Measurements from ENCODE around the gene TRIO. TPM values are rescaled to one million over a fixed set of nuclear protein-coding genes. Genes with fewer than 3 reads are reported as not detected.

Gene TRIO
- total RNA-seq, 1 donor from 2014 or later = 148 TPM

- H3K27ac ChIP-seq = no peak overlapping the region
- H3K36me3 ChIP-seq = no peaks in the 10 kb centered on the region
- ATAC-seq = no peak
- peaks cover 65% of the 10 kb centered on the region for H3K4me1 ChIP-seq
- no peaks in the 10 kb centered on the region for H3K27me3 ChIP-seq (ENCODE audit: low read depth)
- no peak for DNase-seq
- no peak overlapping the region for H3K4me3 ChIP-seq
- TF ChIP-seq CTCF (IDR thresholded peaks at IDR 0.05) = no peak
- no peaks in the 10 kb centered on the region for H3K9me3 ChIP-seq
- intact Hi-C loops (cut with DNase I) = no loop called here
These were observed 80.2 kb downstream of the TRIO start for GRCh38 chr5:14223372-14223771.

GRCh38 chr5:14225173-14225834 lies 82.2 kb downstream of the TRIO start:
- intact Hi-C loops (cut with DNase I) = no loop called here
- no peak overlapping the region for H3K4me3 ChIP-seq
- no peaks in the 10 kb centered on the region for H3K36me3 ChIP-seq
- TF ChIP-seq CTCF (IDR thresholded peaks at IDR 0.05) = no peak
- H3K27ac ChIP-seq = no peak overlapping the region
- peaks cover 48% of the 10 kb centered on the region for H3K4me1 ChIP-seq
- H3K9me3 ChIP-seq = no peaks in the 10 kb centered on the region
- ATAC-seq (no peak), DNase-seq (no peak)
- H3K27me3 ChIP-seq (ENCODE audit: low read depth) = no peaks in the 10 kb centered on the region

GRCh38 chr5:14226149-14226548 lies 83.0 kb downstream of the TRIO start:
- no peak overlapping the region for H3K4me3 ChIP-seq
- TF ChIP-seq CTCF (IDR thresholded peaks at IDR 0.05) = no peak
- intact Hi-C loops (cut with DNase I) = no loop called here
- H3K27me3 ChIP-seq (ENCODE audit: low read depth) = no peaks in the 10 kb centered on the region
- peaks cover 39% of the 10 kb centered on the region for H3K4me1 ChIP-seq
- ATAC-seq (no peak), DNase-seq (no peak)
- no peaks in the 10 kb centered on the region for H3K36me3 ChIP-seq
- no peaks in the 10 kb centered on the region for H3K9me3 ChIP-seq
- H3K27ac ChIP-seq = no peak overlapping the region

GRCh38 chr5:14226554-14226953 lies 83.4 kb downstream of the TRIO start:
- Histone ChIP-seq H3K27me3 (ENCODE audit: low read depth) (no peaks in the 10 kb centered on the region), H3K9me3 (no peaks in the 10 kb centered on the region), H3K36me3 (no peaks in the 10 kb centered on the region), H3K4me3 (no peak overlapping the region), H3K27ac (peak overlapping the region; percentile 32), H3K4me1 (peaks cover 37% of the 10 kb centered on the region)
- TF ChIP-seq CTCF (IDR thresholded peaks at IDR 0.05) = no peak
- peak; percentile 60 to 67 for ATAC-seq
- no peak for DNase-seq
- intact Hi-C loops (cut with DNase I) = no loop called here

- H3K4me1 ChIP-seq = peaks cover 37% of the 10 kb centered on the region
- TF ChIP-seq CTCF (IDR thresholded peaks at IDR 0.05) = no peak
These were observed 83.8 kb downstream of the TRIO start for GRCh38 chr5:14226992-14227391.

More at GRCh38 chr5:14226992-14227391, 83.8 kb downstream of the TRIO start:
- no peak for DNase-seq
- intact Hi-C loops (cut with DNase I) = no loop called here
- no peaks in the 10 kb centered on the region for H3K36me3 ChIP-seq
- no peak overlapping the region for H3K4me3 ChIP-seq
- peak; percentile 69 to 76 for ATAC-seq
- H3K27ac ChIP-seq = peak overlapping the region; percentile 32
- H3K9me3 ChIP-seq = no peaks in the 10 kb centered on the region
- H3K27me3 ChIP-seq (ENCODE audit: low read depth) = no peaks in the 10 kb centered on the region
